ENCODE data around the gene RALGAPA2.

RALGAPA2 gene

GRCh38 chr20:20396794-20397193 lies 315.6 kb downstream of the RALGAPA2 start:
- FAIRE-seq = no peak
- no peak for TF ChIP-seq POLR2A (IDR thresholded peaks at IDR 0.05; ENCODE audit: low read depth, low read length)
- no peak for DNase-seq (ENCODE audit: insufficient read length, low spot score)

GRCh38 chr20:20395903-20396568 lies 316.4 kb downstream of the RALGAPA2 start:
- DNase-seq (ENCODE audit: insufficient read length, low spot score) (no peak), FAIRE-seq (no peak)
- TF ChIP-seq POLR2A (IDR thresholded peaks at IDR 0.05; ENCODE audit: low read depth, low read length) = no peak

- DNase-seq (ENCODE audit: insufficient read length, low spot score) (no peak), FAIRE-seq (no peak)
- TF ChIP-seq POLR2A (IDR thresholded peaks at IDR 0.05; ENCODE audit: low read depth, low read length) = no peak
Observed at GRCh38 chr20:20395087-20395486, 317.4 kb downstream of the RALGAPA2 start.

- FAIRE-seq = no peak
- TF ChIP-seq POLR2A (IDR thresholded peaks at IDR 0.05; ENCODE audit: low read depth, low read length) = no peak
- no peak for DNase-seq (ENCODE audit: insufficient read length, low spot score)
Observed at GRCh38 chr20:20393207-20394120, 319.0 kb downstream of the RALGAPA2 start.

- DNase-seq (ENCODE audit: insufficient read length, low spot score) (no peak), FAIRE-seq (no peak)
- TF ChIP-seq POLR2A (IDR thresholded peaks at IDR 0.05; ENCODE audit: low read depth, low read length) = no peak
Observed at GRCh38 chr20:20391766-20392165, 320.7 kb downstream of the RALGAPA2 start.

- no peak for FAIRE-seq
- no peak for TF ChIP-seq POLR2A (IDR thresholded peaks at IDR 0.05; ENCODE audit: low read depth, low read length)
- no peak for DNase-seq (ENCODE audit: insufficient read length, low spot score)
Observed at GRCh38 chr20:20391115-20391514, 321.3 kb downstream of the RALGAPA2 start.

- FAIRE-seq = no peak
- DNase-seq (ENCODE audit: insufficient read length, low spot score) = no peak
- TF ChIP-seq POLR2A (IDR thresholded peaks at IDR 0.05; ENCODE audit: low read depth, low read length) = no peak
Observed at GRCh38 chr20:20390393-20390792, 322.1 kb downstream of the RALGAPA2 start.

- no peak for TF ChIP-seq POLR2A (IDR thresholded peaks at IDR 0.05; ENCODE audit: low read depth, low read length)
- FAIRE-seq (no peak), DNase-seq (ENCODE audit: insufficient read length, low spot score) (no peak)
Observed at GRCh38 chr20:20386192-20386591, 326.3 kb downstream of the RALGAPA2 start.

- TF ChIP-seq POLR2A (IDR thresholded peaks at IDR 0.05; ENCODE audit: low read depth, low read length) = no peak
- FAIRE-seq = no peak
Observed at GRCh38 chr20:20375862-20376261, 336.6 kb downstream of the RALGAPA2 start.

GRCh38 chr20:20373091-20373571 lies 339.3 kb downstream of the RALGAPA2 start:
- FAIRE-seq (no peak), DNase-seq (ENCODE audit: insufficient read length, low spot score) (no peak)
- no peak for TF ChIP-seq POLR2A (IDR thresholded peaks at IDR 0.05; ENCODE audit: low read depth, low read length)

More at GRCh38 chr20:20375862-20376261, 336.6 kb downstream of the RALGAPA2 start:
- no peak for DNase-seq (ENCODE audit: insufficient read length, low spot score)

- TF ChIP-seq POLR2A (IDR thresholded peaks at IDR 0.05; ENCODE audit: low read depth, low read length) = no peak
- DNase-seq (ENCODE audit: insufficient read length, low spot score) = no peak
- no peak for FAIRE-seq
Observed at GRCh38 chr20:20371681-20372080, 340.8 kb downstream of the RALGAPA2 start.

GRCh38 chr20:20371083-20371482 lies 341.4 kb downstream of the RALGAPA2 start:
- TF ChIP-seq POLR2A (IDR thresholded peaks at IDR 0.05; ENCODE audit: low read depth, low read length) = no peak
- no peak for FAIRE-seq
- no peak for DNase-seq (ENCODE audit: insufficient read length, low spot score)

- FAIRE-seq = no peak
- no peak for DNase-seq (ENCODE audit: insufficient read length, low spot score)
- TF ChIP-seq POLR2A (IDR thresholded peaks at IDR 0.05; ENCODE audit: low read depth, low read length) = no peak
Observed at GRCh38 chr20:20370094-20370575, 342.3 kb downstream of the RALGAPA2 start.

All from H54 (cell line).